ENCODE measurements around the gene GALNS.

The GALNS gene

DNA sequence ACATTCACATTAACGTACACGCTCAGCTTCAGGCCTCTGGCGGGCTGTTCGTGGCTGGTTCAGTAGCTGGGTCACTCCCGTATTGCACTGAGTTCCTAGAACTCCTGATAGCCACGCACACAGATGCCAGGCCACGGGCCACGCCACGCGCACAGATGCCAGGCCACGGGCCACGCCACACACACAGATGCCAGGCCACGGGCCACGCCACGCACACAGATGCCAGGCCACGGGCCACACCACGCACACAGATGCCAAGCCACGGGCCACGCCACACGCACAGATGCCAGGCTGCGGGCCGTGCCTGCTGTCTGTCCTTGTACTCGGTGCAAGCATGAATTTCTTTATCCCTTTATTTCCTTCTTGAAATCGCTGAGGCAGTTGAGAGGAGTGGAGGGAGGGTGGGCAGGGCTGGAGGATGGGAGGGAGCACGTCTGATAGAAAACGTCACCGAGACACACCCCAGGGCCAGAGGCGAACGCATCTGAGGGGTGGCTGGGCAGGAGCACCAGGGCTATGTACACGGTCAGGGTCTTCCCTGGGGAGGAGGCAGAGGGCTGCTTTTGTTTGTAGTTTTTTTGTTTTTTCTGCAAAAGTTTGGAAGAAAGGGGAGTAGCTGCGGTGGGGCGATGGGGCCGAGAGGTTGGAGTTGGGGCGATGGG lies 18.3 kb upstream of the GALNS start:
- no peak overlapping the region for H3K4me3 ChIP-seq (ENCODE audit: low read length, poor library complexity, severe bottlenecking)
- H4K20me1 ChIP-seq (ENCODE audit: insufficient read depth, low read length, poor library complexity, severe bottlenecking), result no peaks in the 10 kb centered on the region
- no peaks in the 10 kb centered on the region for H3K4me1 ChIP-seq (ENCODE audit: insufficient read depth, low read length, poor library complexity, severe bottlenecking)
- H3K4me2 ChIP-seq (ENCODE audit: low read depth, low read length, poor library complexity, severe bottlenecking), result no peak overlapping the region
- no peaks in the 10 kb centered on the region for H3K79me2 ChIP-seq (ENCODE audit: insufficient read depth, low read length)
- no peak for TF ChIP-seq EZH2phosphoT487 (IDR thresholded peaks at IDR 0.05; ENCODE audit: borderline replicate concordance)
- TF ChIP-seq, protein P1, sequence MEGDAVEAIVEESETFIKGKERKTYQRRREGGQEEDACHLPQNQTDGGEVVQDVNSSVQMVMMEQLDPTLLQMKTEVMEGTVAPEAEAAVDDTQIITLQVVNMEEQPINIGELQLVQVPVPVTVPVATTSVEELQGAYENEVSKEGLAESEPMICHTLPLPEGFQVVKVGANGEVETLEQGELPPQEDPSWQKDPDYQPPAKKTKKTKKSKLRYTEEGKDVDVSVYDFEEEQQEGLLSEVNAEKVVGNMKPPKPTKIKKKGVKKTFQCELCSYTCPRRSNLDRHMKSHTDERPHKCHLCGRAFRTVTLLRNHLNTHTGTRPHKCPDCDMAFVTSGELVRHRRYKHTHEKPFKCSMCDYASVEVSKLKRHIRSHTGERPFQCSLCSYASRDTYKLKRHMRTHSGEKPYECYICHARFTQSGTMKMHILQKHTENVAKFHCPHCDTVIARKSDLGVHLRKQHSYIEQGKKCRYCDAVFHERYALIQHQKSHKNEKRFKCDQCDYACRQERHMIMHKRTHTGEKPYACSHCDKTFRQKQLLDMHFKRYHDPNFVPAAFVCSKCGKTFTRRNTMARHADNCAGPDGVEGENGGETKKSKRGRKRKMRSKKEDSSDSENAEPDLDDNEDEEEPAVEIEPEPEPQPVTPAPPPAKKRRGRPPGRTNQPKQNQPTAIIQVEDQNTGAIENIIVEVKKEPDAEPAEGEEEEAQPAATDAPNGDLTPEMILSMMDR (conservative IDR thresholded peaks at IDR 0.05; ENCODE audit: low read length), result no peak
- peaks cover 23% of the 10 kb centered on the region; the same call in 1 of the 2 replicates for H3K36me3 ChIP-seq (ENCODE audit: insufficient read depth, low read length)
- no peaks in the 10 kb centered on the region for H3K9me2 ChIP-seq (replicated peaks; ENCODE audit: low read depth, low read length)
- no peaks in the 10 kb centered on the region for H3F3A ChIP-seq (ENCODE audit: low read depth)
- H2AFZ ChIP-seq (ENCODE audit: low read length), result no peak overlapping the region
- no peaks in the 10 kb centered on the region for H3K9me3 ChIP-seq (ENCODE audit: insufficient read depth, low read depth, low read length)
- no peaks in the 10 kb centered on the region for H3K27me3 ChIP-seq (ENCODE audit: insufficient read depth, low read length, poor library complexity, severe bottlenecking)
- H3K9ac ChIP-seq (ENCODE audit: low read depth, low read length, poor library complexity, severe bottlenecking), result no peak overlapping the region

DNA sequence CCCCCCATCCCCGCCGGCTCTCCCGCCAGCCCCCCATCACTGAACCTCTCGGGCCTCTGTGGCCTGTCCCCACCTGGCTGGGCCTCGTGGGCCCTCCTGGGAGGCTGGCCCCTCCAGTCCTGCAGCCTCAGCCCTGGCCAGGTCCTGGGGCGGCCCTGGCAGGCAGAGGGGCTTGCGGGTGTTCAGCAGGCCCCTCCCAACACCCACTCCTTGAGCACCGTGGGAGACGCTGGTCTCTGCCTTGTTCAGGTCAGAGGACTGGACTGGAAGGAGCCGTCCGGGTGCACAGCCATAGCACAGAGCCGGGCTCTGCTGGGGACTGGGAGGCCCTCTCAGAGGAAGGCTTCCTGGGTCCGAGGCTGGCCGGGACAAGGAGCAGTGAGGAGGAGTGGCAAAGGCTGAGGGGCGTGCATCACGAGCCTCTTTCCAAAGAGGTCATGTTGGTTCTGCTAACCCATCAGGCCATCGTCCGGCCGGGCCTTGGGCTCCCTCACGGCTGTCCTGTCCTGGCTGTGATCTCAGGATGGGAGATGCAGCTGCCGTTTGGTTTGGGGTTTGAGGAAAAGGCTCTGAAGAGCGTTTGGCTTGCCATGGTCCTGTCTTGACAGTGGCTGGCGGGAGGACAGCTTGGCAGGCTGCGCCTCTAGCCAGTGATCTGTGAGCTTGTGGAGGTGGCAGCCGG lies 16.0 kb upstream of the GALNS start:
- no peaks in the 10 kb centered on the region for H3K4me1 ChIP-seq (ENCODE audit: insufficient read depth, low read length, poor library complexity, severe bottlenecking)
- no peak overlapping the region for H3K4me2 ChIP-seq (ENCODE audit: low read depth, low read length, poor library complexity, severe bottlenecking)
- no peaks in the 10 kb centered on the region for H3K9me3 ChIP-seq (ENCODE audit: insufficient read depth, low read depth, low read length)
- no peaks in the 10 kb centered on the region for H3F3A ChIP-seq (ENCODE audit: low read depth)
- H3K36me3 ChIP-seq (ENCODE audit: insufficient read depth, low read length), result peaks cover 9% of the 10 kb centered on the region; the same call in 1 of the 2 replicates
- H3K9me2 ChIP-seq (replicated peaks; ENCODE audit: low read depth, low read length), result no peaks in the 10 kb centered on the region
- no peak overlapping the region for H3K4me3 ChIP-seq (ENCODE audit: low read length, poor library complexity, severe bottlenecking)
- H3K27me3 ChIP-seq (ENCODE audit: insufficient read depth, low read length, poor library complexity, severe bottlenecking), result no peaks in the 10 kb centered on the region
- H2AFZ ChIP-seq (ENCODE audit: low read length), result no peak overlapping the region
- no peaks in the 10 kb centered on the region for H3K79me2 ChIP-seq (ENCODE audit: insufficient read depth, low read length)
- H3K9ac ChIP-seq (ENCODE audit: low read depth, low read length, poor library complexity, severe bottlenecking), result no peak overlapping the region
- TF ChIP-seq, protein P1 (conservative IDR thresholded peaks at IDR 0.05; ENCODE audit: low read length), result no peak
- no peak for TF ChIP-seq EZH2phosphoT487 (IDR thresholded peaks at IDR 0.05; ENCODE audit: borderline replicate concordance)
- no peaks in the 10 kb centered on the region for H4K20me1 ChIP-seq (ENCODE audit: insufficient read depth, low read length, poor library complexity, severe bottlenecking)

DNA sequence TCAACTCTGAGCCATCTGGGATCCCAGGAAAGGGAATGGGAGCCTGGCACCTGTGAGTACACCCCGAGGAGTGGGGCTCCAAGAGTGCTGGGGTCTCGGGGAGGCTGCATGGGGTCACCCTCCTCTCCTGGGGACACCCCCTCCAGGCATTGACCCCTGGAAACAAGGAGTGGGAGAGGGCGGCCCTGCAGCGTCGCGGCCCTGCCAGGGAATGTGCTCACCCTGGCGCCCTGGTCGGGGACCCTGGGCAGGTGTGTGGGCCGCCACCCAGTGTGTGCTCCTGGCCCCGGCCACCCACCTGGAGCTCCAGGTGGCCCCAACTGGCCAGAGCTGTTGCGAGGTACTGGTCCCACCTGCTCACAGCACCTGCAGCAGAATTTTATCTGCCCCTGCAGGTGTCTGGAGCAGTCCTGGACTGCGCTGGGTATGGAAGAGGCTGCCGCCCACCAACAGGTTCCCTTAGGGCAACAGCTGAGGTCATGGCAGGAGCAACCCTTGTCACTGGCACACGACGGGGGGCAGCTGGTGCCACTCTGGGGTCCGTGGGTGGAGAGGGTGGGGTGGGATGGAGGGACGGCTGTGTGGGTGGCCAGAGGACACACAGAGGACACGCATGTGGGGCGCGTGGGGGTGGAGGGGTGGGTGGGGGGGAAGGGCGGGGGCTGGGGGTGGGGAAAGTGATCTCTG lies 15.1 kb upstream of the GALNS start:
- Histone ChIP-seq H3K9me2 (replicated peaks; ENCODE audit: low read depth, low read length) (no peaks in the 10 kb centered on the region), H3K27me3 (ENCODE audit: insufficient read depth, low read length, poor library complexity, severe bottlenecking) (no peaks in the 10 kb centered on the region), H3K36me3 (ENCODE audit: insufficient read depth, low read length) (peaks cover 9% of the 10 kb centered on the region; the same call in 1 of the 2 replicates)

More for the DNA sequence above, 15.1 kb upstream of the GALNS start:
- Histone ChIP-seq H2AFZ (ENCODE audit: low read length) (no peak overlapping the region), H3K4me2 (ENCODE audit: low read depth, low read length, poor library complexity, severe bottlenecking) (no peak overlapping the region), H3K79me2 (ENCODE audit: insufficient read depth, low read length) (no peaks in the 10 kb centered on the region), H3K9ac (ENCODE audit: low read depth, low read length, poor library complexity, severe bottlenecking) (no peak overlapping the region), H3K9me3 (ENCODE audit: insufficient read depth, low read depth, low read length) (no peaks in the 10 kb centered on the region), H3K4me1 (ENCODE audit: insufficient read depth, low read length, poor library complexity, severe bottlenecking) (no peaks in the 10 kb centered on the region), H3F3A (ENCODE audit: low read depth) (no peaks in the 10 kb centered on the region), H4K20me1 (ENCODE audit: insufficient read depth, low read length, poor library complexity, severe bottlenecking) (no peaks in the 10 kb centered on the region), H3K4me3 (ENCODE audit: low read length, poor library complexity, severe bottlenecking) (no peak overlapping the region)
- TF ChIP-seq EZH2phosphoT487 (IDR thresholded peaks at IDR 0.05; ENCODE audit: borderline replicate concordance), result no peak
- TF ChIP-seq, protein P1 (conservative IDR thresholded peaks at IDR 0.05; ENCODE audit: low read length), result no peak

Data from Loucy (cell line).